Adipocyte (in vitro differentiated cells): ENCODE measurements around the gene BCL2.

Experiments
- DNase-seq: peaks from one replicate; pipeline ENCODE4 v3.0.0-alpha.2; 2015; ENCODE audit warnings: low read depth
- H3K27me3 ChIP-seq: replicated peaks from 2 replicates; pipeline ENCODE4 v1.7.0; 2013; ENCODE audit warnings: mild to moderate bottlenecking, low read length, moderate library complexity; ENCODE audit not compliant: control insufficient read depth, insufficient read depth
- H3K36me3 ChIP-seq: 2 replicates; pipeline ENCODE4 v1.7.0; 2013; ENCODE audit warnings: low read length, mild to moderate bottlenecking, moderate library complexity; ENCODE audit not compliant: control insufficient read depth, insufficient read depth, severe bottlenecking
- H3K4me1 ChIP-seq: 2 replicates; pipeline ENCODE4 v1.7.0; 2013; ENCODE audit warnings: mild to moderate bottlenecking, low read length, moderate library complexity; ENCODE audit not compliant: control insufficient read depth, insufficient read depth
- H3K4me3 ChIP-seq: 2 replicates; pipeline ENCODE4 v1.7.0; 2013; ENCODE audit warnings: mild to moderate bottlenecking, low read length, moderate library complexity
- H3K9ac ChIP-seq: 2 replicates; pipeline ENCODE4 v1.7.0; 2013; ENCODE audit warnings: mild to moderate bottlenecking, low read length, moderate library complexity
- H3K9me3 ChIP-seq: 2 replicates; pipeline ENCODE4 v1.7.0; 2013; ENCODE audit warnings: mild to moderate bottlenecking, low read length, moderate library complexity; ENCODE audit not compliant: control insufficient read depth

BCL2 gene

GRCh38 chr18:63145166-63145850 is 174.3 kb downstream of the BCL2 start:
- no peak overlapping the region for H3K9ac ChIP-seq
- no peaks in the 10 kb centered on the region for H3K9me3 ChIP-seq
- peaks cover 41% of the 10 kb centered on the region for H3K4me1 ChIP-seq
- H3K36me3 ChIP-seq = no peaks in the 10 kb centered on the region
- no peak overlapping the region for H3K4me3 ChIP-seq
- H3K27me3 ChIP-seq = no peaks in the 10 kb centered on the region
- no peak for DNase-seq

- Histone ChIP-seq H3K27me3 (no peaks in the 10 kb centered on the region), H3K4me1 (peaks cover 41% of the 10 kb centered on the region), H3K36me3 (no peaks in the 10 kb centered on the region), H3K9ac (no peak overlapping the region), H3K9me3 (no peaks in the 10 kb centered on the region), H3K4me3 (no peak overlapping the region)
- DNase-seq = no peak
Observed at GRCh38 chr18:63144748-63145147, 174.8 kb downstream of the BCL2 start.

GRCh38 chr18:63143330-63143771 is 176.2 kb downstream of the BCL2 start:
- Histone ChIP-seq H3K4me3 (no peak overlapping the region), H3K9ac (no peak overlapping the region), H3K4me1 (peaks cover 35% of the 10 kb centered on the region), H3K36me3 (no peaks in the 10 kb centered on the region), H3K9me3 (no peaks in the 10 kb centered on the region), H3K27me3 (no peaks in the 10 kb centered on the region)
- DNase-seq = no peak

- Histone ChIP-seq H3K36me3 (no peaks in the 10 kb centered on the region), H3K4me1 (peaks cover 29% of the 10 kb centered on the region), H3K4me3 (no peak overlapping the region), H3K9me3 (no peaks in the 10 kb centered on the region), H3K9ac (no peak overlapping the region), H3K27me3 (peaks cover 3% of the 10 kb centered on the region)
- no peak for DNase-seq
Observed at GRCh38 chr18:63142594-63143225, 176.9 kb downstream of the BCL2 start.

GRCh38 chr18:63141778-63142176 is 177.8 kb downstream of the BCL2 start:
- no peaks in the 10 kb centered on the region for H3K36me3 ChIP-seq
- H3K4me3 ChIP-seq = no peak overlapping the region
- peaks cover 20% of the 10 kb centered on the region for H3K4me1 ChIP-seq
- H3K27me3 ChIP-seq = peaks cover 10% of the 10 kb centered on the region
- no peak overlapping the region for H3K9ac ChIP-seq
- no peaks in the 10 kb centered on the region for H3K9me3 ChIP-seq
- DNase-seq = no peak

- peaks cover 13% of the 10 kb centered on the region for H3K27me3 ChIP-seq
- no peak overlapping the region for H3K4me3 ChIP-seq
- peaks cover 14% of the 10 kb centered on the region for H3K4me1 ChIP-seq
- H3K9me3 ChIP-seq = no peaks in the 10 kb centered on the region
- H3K9ac ChIP-seq = no peak overlapping the region
- DNase-seq = no peak
- no peaks in the 10 kb centered on the region for H3K36me3 ChIP-seq
Observed at GRCh38 chr18:63140997-63141777, 178.4 kb downstream of the BCL2 start.

- peaks cover 13% of the 10 kb centered on the region for H3K27me3 ChIP-seq
- DNase-seq = no peak
Observed at GRCh38 chr18:63140038-63140450, 179.5 kb downstream of the BCL2 start.

GRCh38 chr18:63138436-63139340 is 180.9 kb downstream of the BCL2 start:
- no peak overlapping the region for H3K9ac ChIP-seq
- no peaks in the 10 kb centered on the region for H3K36me3 ChIP-seq
- peaks cover 13% of the 10 kb centered on the region for H3K27me3 ChIP-seq
- no peaks in the 10 kb centered on the region for H3K4me1 ChIP-seq
- no peak overlapping the region for H3K4me3 ChIP-seq
- DNase-seq = no peak
- H3K9me3 ChIP-seq = no peaks in the 10 kb centered on the region

More at GRCh38 chr18:63140038-63140450, 179.5 kb downstream of the BCL2 start:
- Histone ChIP-seq H3K4me1 (peaks cover 2% of the 10 kb centered on the region), H3K36me3 (no peaks in the 10 kb centered on the region), H3K9ac (no peak overlapping the region), H3K9me3 (no peaks in the 10 kb centered on the region), H3K4me3 (no peak overlapping the region)

- no peaks in the 10 kb centered on the region for H3K9me3 ChIP-seq
- H3K36me3 ChIP-seq = no peaks in the 10 kb centered on the region
Observed at GRCh38 chr18:63137999-63138435, 181.6 kb downstream of the BCL2 start.

GRCh38 chr18:63135101-63135500 is 184.5 kb downstream of the BCL2 start:
- Histone ChIP-seq H3K9ac (no peak overlapping the region), H3K4me3 (no peak overlapping the region), H3K27me3 (peaks cover 13% of the 10 kb centered on the region), H3K36me3 (no peaks in the 10 kb centered on the region), H3K9me3 (no peaks in the 10 kb centered on the region), H3K4me1 (peaks cover 9% of the 10 kb centered on the region)
- no peak for DNase-seq

More at GRCh38 chr18:63137999-63138435, 181.6 kb downstream of the BCL2 start:
- Histone ChIP-seq H3K4me3 (no peak overlapping the region), H3K9ac (no peak overlapping the region), H3K4me1 (no peaks in the 10 kb centered on the region), H3K27me3 (peaks cover 13% of the 10 kb centered on the region)
- DNase-seq = no peak
